ENCODE data around the gene TJAP1. TPM values are rescaled to one million over a fixed set of nuclear protein-coding genes. Genes with fewer than 3 reads are reported as not detected.

Gene TJAP1
- 14.6 and 16.4 TPM in 2 replicates for total RNA-seq
- polyA plus RNA-seq, result 10.3 and 13.8 TPM in 2 replicates

- Histone ChIP-seq H3K36me3 (replicated peaks; ENCODE audit: insufficient read depth, low read depth) (no peaks in the 10 kb centered on the region), H3K79me2 (peaks cover 48% of the 10 kb centered on the region), H3K27ac (peak within 1 kb of the TSS; percentile 91), H3K4me2 (peak within 1 kb of the TSS; percentile 93), H3K4me1 (ENCODE audit: insufficient read depth) (peaks cover 22% of the 10 kb centered on the region), H3K4me3 (peak within 1 kb of the TSS; percentile 75), H2AFZ (peak within 1 kb of the TSS; percentile 91), H4K20me1 (ENCODE audit: insufficient read depth, poor library complexity, severe bottlenecking) (peaks cover 2% of the 10 kb centered on the region), H3K27me3 (no peaks in the 10 kb centered on the region), H3K9me2 (replicated peaks; ENCODE audit: insufficient read depth) (no peaks in the 10 kb centered on the region), H3K9me3 (ENCODE audit: low read depth) (no peaks in the 10 kb centered on the region)
- TF ChIP-seq EZH2 (IDR thresholded peaks at IDR 0.05; ENCODE audit: borderline replicate concordance) (no peak), CTCF (IDR thresholded peaks at IDR 0.05; ENCODE audit: poor library complexity) (no peak), EZH2phosphoT487 (IDR thresholded peaks at IDR 0.05; ENCODE audit: low read depth, severe bottlenecking, unreplicated experiment) (no peak)
- WGBS (ENCODE audit: low lambda C conversion rate, missing lambda C conversion rate), result 2% methylated on average over 28 of the region's 34 CpGs
- peak; percentile 96 for DNase-seq (ENCODE audit: low spot score)
These were observed at the start of gene TJAP1 for GRCh38 chr6:43477235-43478007. Gene TJAP1 (plus strand): TSS chr6:43477570. CDS start chr6:43499002, 21,432 bp downstream.

- no peaks in the 10 kb centered on the region for H3K9me2 ChIP-seq (replicated peaks; ENCODE audit: insufficient read depth)
- peaks cover 16% of the 10 kb centered on the region for H3K4me1 ChIP-seq (ENCODE audit: insufficient read depth)
- WGBS (ENCODE audit: low lambda C conversion rate, missing lambda C conversion rate), result 19% methylated on average over 12 of the region's 12 CpGs
These were observed 49.2 kb upstream of the TJAP1 start for GRCh38 chr6:43428112-43428570.

GRCh38 chr6:43428874-43429273 is 48.5 kb upstream of the TJAP1 start:
- peak overlapping the region; percentile 62 for H3K4me3 ChIP-seq
- no peaks in the 10 kb centered on the region for H4K20me1 ChIP-seq (ENCODE audit: insufficient read depth, poor library complexity, severe bottlenecking)
- 89% methylated on average over 3 of the region's 3 CpGs for WGBS (ENCODE audit: low lambda C conversion rate, missing lambda C conversion rate)
- DNase-seq (ENCODE audit: low spot score), result no peak
- no peak overlapping the region for H2AFZ ChIP-seq
- H3K4me1 ChIP-seq (ENCODE audit: insufficient read depth), result peaks cover 16% of the 10 kb centered on the region
- H3K9me3 ChIP-seq (ENCODE audit: low read depth), result no peaks in the 10 kb centered on the region
- no peaks in the 10 kb centered on the region for H3K36me3 ChIP-seq (replicated peaks; ENCODE audit: insufficient read depth, low read depth)
- H3K27ac ChIP-seq, result peak overlapping the region; percentile 83
- TF ChIP-seq EZH2 (IDR thresholded peaks at IDR 0.05; ENCODE audit: borderline replicate concordance) (no peak), CTCF (IDR thresholded peaks at IDR 0.05; ENCODE audit: poor library complexity) (no peak), EZH2phosphoT487 (IDR thresholded peaks at IDR 0.05; ENCODE audit: low read depth, severe bottlenecking, unreplicated experiment) (no peak)
- no peaks in the 10 kb centered on the region for H3K9me2 ChIP-seq (replicated peaks; ENCODE audit: insufficient read depth)
- H3K79me2 ChIP-seq, result peaks cover 31% of the 10 kb centered on the region
- peak overlapping the region; percentile 90 for H3K4me2 ChIP-seq
- no peaks in the 10 kb centered on the region for H3K27me3 ChIP-seq

More at GRCh38 chr6:43428112-43428570, 49.2 kb upstream of the TJAP1 start:
- Histone ChIP-seq H3K36me3 (replicated peaks; ENCODE audit: insufficient read depth, low read depth) (no peaks in the 10 kb centered on the region), H2AFZ (peak overlapping the region; percentile 66), H4K20me1 (ENCODE audit: insufficient read depth, poor library complexity, severe bottlenecking) (no peaks in the 10 kb centered on the region), H3K9me3 (ENCODE audit: low read depth) (no peaks in the 10 kb centered on the region), H3K4me2 (peak overlapping the region; percentile 90), H3K79me2 (peaks cover 31% of the 10 kb centered on the region), H3K27ac (peak overlapping the region; percentile 83), H3K27me3 (no peaks in the 10 kb centered on the region), H3K4me3 (peak overlapping the region; percentile 62)
- no peak for DNase-seq (ENCODE audit: low spot score)
- TF ChIP-seq CTCF (IDR thresholded peaks at IDR 0.05; ENCODE audit: poor library complexity) (no peak), EZH2phosphoT487 (IDR thresholded peaks at IDR 0.05; ENCODE audit: low read depth, severe bottlenecking, unreplicated experiment) (no peak), EZH2 (IDR thresholded peaks at IDR 0.05; ENCODE audit: borderline replicate concordance) (no peak)

Measured in hepatocyte (in vitro differentiated cells).